SK-N-SH treated with all-trans-retinoic acid at 6 μM for 48 hours (cell line): ENCODE data around the gene KCNT2.
"Not testable (repeated sequence)": the region's sequence is repeated elsewhere in the genome, so short reads cannot be mapped to it uniquely, and the experiment has no call there.

Experiments
- ATAC-seq: fragments of 200-7000 bp; cut with Tn5 transposase; 3 replicates; pipeline ENCODE4 v1.9.1; 2020; ENCODE audit warnings: mild to moderate bottlenecking, moderate library complexity
- ARNTL ChIP-seq: fragments of 450-650 bp; formaldehyde crosslinking; IDR thresholded peaks from 2 replicates; pipeline ENCODE4 v1.5.0; 2020; ENCODE audit warnings: low read depth, mild to moderate bottlenecking, moderate library complexity, borderline replicate concordance
- BACH2 ChIP-seq: fragments of 250-450 bp; sonication (Bioruptor Pico); IDR thresholded peaks from 2 replicates; pipeline ENCODE4 v1.9.0; 2021; ENCODE audit warnings: mild to moderate bottlenecking, borderline replicate concordance
- GLIS3 ChIP-seq: fragments of 250-450 bp; sonication (Bioruptor Pico); IDR thresholded peaks from 2 replicates; pipeline ENCODE4 v1.5.0; 2020; ENCODE audit warnings: mild to moderate bottlenecking, moderate library complexity
- OSR1 ChIP-seq: fragments of 250-450 bp; sonication (Bioruptor Pico); IDR thresholded peaks from 2 replicates; pipeline ENCODE4 v1.8.0; 2022; ENCODE audit warnings: moderate library complexity, mild to moderate bottlenecking, inconsistent platforms
- PPARA ChIP-seq: fragments of 250-450 bp; sonication (Bioruptor Pico); IDR thresholded peaks from 2 replicates; pipeline ENCODE4 v1.5.0; 2020; ENCODE audit warnings: mild to moderate bottlenecking, borderline replicate concordance
- TOX ChIP-seq: fragments of 250-450 bp; sonication (Bioruptor Pico); IDR thresholded peaks from 2 replicates; pipeline ENCODE4 v1.8.0; 2021; ENCODE audit warnings: mild to moderate bottlenecking, moderate library complexity, borderline replicate concordance
- ZC3H10 ChIP-seq: fragments of 250-450 bp; sonication (Bioruptor Pico); IDR thresholded peaks from 2 replicates; pipeline ENCODE4 v1.5.1; 2021; ENCODE audit warnings: mild to moderate bottlenecking, moderate library complexity
- ZFP3 ChIP-seq: fragments of 250-450 bp; sonication (Bioruptor Pico); IDR thresholded peaks from 2 replicates; pipeline ENCODE4 v1.5.0; 2020; ENCODE audit warnings: mild to moderate bottlenecking, moderate library complexity
- ZFP30 ChIP-seq: fragments of 450-650 bp; formaldehyde crosslinking; IDR thresholded peaks from 2 replicates; pipeline ENCODE4 v1.5.0; 2022; ENCODE audit warnings: mild to moderate bottlenecking, moderate library complexity
- ZNF8 ChIP-seq: fragments of 450-650 bp; formaldehyde crosslinking; IDR thresholded peaks from 2 replicates; pipeline ENCODE4 v1.5.0; 2020; ENCODE audit warnings: mild to moderate bottlenecking, moderate library complexity
- TF ChIP-seq, protein P1 (sequence below): fragments of 250-450 bp; sonication (Bioruptor Pico); IDR thresholded peaks from 2 replicates; pipeline ENCODE4 v1.5.1; 2020; ENCODE audit warnings: low read depth, mild to moderate bottlenecking, moderate library complexity
- TF ChIP-seq, protein P2 (sequence below): fragments of 250-450 bp; sonication (Bioruptor Pico); IDR thresholded peaks from 2 replicates; pipeline ENCODE4 v1.8.0; 2020; ENCODE audit warnings: mild to moderate bottlenecking, moderate library complexity, borderline replicate concordance
- TF ChIP-seq, protein P3 (sequence below): fragments of 250-450 bp; sonication (Bioruptor Pico); IDR thresholded peaks from 2 replicates; pipeline ENCODE4 v1.5.0; 2020; ENCODE audit warnings: mild to moderate bottlenecking, moderate library complexity

The KCNT2 gene

DNA sequence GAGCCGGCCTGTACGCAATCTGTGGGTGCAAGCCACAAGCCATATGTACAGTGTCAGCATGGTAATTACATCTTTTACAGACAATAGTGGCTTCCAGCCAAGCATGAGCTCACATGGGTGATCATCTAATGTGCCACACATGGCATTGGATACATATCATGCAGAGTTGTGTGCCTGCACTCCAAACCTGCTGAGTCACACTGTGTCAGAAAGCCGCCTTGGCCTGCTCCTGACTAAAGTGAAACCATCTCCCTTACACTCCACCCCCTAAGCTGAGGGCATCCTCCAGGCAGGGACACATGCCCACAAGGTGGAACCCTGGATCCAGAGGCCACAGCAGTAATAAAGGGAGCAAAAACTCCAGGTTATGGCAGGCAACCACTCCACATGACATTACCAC, 72.5 kb downstream of the KCNT2 start (continued):
- TF ChIP-seq, protein P1, sequence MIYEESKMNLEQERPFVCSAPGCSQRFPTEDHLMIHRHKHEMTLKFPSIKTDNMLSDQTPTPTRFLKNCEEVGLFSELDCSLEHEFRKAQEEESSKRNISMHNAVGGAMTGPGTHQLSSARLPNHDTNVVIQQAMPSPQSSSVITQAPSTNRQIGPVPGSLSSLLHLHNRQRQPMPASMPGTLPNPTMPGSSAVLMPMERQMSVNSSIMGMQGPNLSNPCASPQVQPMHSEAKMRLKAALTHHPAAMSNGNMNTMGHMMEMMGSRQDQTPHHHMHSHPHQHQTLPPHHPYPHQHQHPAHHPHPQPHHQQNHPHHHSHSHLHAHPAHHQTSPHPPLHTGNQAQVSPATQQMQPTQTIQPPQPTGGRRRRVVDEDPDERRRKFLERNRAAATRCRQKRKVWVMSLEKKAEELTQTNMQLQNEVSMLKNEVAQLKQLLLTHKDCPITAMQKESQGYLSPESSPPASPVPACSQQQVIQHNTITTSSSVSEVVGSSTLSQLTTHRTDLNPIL (CRISPR knock-in tag), result no peak
- TF ChIP-seq BACH2 (CRISPR knock-in tag), result no peak

DNA sequence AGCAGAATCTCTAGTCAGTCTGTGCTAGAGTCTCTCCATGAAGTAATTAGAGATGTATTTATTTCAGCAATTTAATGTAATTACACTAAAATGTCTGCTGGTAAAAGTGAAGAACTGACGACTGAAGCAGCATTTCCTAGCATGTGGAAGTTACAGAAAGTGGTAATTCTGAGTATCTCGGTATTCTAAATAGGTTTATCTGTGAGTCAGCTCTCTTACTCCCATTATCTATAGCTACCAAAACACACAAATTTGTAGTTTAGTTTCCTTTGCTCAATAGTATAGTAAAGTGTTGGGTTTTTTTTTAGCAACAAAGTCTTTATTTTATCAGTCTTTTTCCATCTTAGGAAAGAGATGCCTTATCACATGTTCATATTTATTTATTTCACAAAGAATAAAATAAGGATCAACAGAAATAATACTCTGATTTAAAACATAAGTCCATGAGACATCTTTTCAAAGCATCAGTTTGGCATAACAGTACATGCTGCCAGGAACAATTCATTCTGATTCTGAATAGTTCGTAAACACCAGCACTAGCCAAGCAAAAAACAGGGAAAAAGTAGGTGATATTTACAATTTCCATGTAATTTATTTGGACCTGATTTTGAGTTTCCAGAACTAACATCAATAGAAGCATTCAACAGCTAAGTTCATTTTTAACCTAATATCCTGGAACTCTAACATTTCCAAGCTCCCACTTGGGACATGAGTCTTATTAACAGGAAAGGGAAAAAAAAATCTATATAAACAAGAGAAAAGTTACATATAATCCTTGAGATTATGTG, 76.3 kb downstream of the KCNT2 start:
- no peak for ATAC-seq
- no peak for TF ChIP-seq BACH2 (CRISPR knock-in tag)
- TF ChIP-seq ZFP30 (CRISPR knock-in tag), result no peak
- no peak for TF ChIP-seq TOX (CRISPR knock-in tag)
- TF ChIP-seq ZC3H10, result no peak
- no peak for TF ChIP-seq GLIS3 (CRISPR knock-in tag)
- no peak for TF ChIP-seq ZFP3
- TF ChIP-seq ARNTL, result no peak

DNA sequence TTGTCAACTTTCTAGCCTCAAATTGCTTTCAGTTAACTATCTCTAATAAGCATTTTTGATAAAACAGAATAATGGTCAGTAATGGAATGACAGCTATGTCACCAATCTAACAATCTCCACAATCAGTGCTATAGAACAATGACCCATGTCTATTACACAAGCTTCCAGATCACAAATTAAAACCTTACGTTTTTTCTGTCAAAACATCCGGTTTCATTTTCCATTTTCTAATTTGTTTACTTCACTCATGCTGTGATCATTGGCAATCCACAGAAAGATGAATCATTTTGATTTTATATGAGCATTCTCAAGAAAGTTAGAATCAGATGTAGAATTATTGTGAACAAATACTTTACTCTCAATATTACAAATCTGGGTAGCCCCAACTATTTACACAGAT, 80.3 kb downstream of the KCNT2 start:
- no peak for TF ChIP-seq GLIS3 (CRISPR knock-in tag)
- no peak for TF ChIP-seq ZC3H10
- peak; percentile 18; the same call in 1 of the 2 replicates for TF ChIP-seq TOX (CRISPR knock-in tag)
- no peak for ATAC-seq

DNA sequence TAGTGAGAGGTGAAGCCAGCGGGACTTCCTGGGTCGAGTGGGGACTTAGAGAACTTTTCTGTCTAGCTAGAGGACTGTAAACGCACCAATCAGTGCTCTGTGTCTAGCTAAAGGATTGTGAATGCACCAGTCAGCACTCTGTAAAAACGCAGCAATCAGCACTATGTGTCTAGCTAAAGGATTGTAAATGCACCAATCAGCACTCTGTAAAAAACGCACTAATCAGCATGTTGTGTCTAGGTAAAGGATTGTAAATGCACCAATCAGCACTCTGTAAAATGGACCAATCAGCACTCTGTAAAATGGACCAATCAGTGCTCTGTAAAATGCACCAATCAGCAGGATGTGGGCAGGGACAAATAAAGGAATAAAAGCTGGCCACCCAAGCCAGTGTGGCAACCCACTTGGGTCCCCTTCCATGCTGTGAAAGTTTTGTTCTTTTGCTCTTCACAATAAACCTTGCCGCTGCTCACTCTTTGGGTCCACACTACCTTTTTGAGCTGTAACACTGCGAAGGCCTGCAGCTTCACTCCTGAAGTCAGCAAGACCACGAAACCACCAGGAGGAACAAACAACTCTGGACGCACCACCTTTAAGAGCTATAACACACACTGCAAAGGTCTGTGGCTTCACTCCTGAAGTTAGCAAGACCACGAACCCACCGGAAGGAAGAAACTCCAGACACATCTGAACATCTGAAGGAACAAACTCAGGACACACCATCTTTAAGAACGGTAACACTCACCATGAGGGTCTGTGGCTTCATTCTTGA, 85.5 kb downstream of the KCNT2 start:
- ATAC-seq, result not testable (repeated sequence)

DNA sequence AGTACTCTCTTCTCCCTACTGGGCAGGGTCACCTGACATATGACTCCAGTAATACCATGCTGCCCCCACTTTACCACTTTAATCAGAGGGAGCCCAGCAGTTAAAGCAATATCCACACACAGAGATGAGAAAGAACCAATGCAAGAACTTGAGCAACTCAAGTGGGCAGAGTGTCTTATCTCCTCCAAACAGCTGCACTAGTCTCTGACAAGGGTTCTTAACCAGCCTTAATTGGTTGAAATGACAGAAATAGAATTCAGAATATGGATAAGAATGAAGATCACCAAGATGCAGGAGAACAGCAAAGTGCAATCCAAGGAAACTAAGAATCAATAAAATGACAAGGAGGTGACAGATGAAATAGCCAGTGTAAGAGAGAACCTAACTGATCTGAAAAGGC, 91.0 kb downstream of the KCNT2 start:
- no peak for ATAC-seq
- TF ChIP-seq ZNF8, result no peak
- no peak for TF ChIP-seq PPARA
- TF ChIP-seq, protein P1 (CRISPR knock-in tag), result no peak
- TF ChIP-seq, protein P2, sequence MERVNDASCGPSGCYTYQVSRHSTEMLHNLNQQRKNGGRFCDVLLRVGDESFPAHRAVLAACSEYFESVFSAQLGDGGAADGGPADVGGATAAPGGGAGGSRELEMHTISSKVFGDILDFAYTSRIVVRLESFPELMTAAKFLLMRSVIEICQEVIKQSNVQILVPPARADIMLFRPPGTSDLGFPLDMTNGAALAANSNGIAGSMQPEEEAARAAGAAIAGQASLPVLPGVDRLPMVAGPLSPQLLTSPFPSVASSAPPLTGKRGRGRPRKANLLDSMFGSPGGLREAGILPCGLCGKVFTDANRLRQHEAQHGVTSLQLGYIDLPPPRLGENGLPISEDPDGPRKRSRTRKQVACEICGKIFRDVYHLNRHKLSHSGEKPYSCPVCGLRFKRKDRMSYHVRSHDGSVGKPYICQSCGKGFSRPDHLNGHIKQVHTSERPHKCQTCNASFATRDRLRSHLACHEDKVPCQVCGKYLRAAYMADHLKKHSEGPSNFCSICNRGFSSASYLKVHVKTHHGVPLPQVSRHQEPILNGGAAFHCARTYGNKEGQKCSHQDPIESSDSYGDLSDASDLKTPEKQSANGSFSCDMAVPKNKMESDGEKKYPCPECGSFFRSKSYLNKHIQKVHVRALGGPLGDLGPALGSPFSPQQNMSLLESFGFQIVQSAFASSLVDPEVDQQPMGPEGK (CRISPR knock-in tag), result no peak
- TF ChIP-seq, protein P3, sequence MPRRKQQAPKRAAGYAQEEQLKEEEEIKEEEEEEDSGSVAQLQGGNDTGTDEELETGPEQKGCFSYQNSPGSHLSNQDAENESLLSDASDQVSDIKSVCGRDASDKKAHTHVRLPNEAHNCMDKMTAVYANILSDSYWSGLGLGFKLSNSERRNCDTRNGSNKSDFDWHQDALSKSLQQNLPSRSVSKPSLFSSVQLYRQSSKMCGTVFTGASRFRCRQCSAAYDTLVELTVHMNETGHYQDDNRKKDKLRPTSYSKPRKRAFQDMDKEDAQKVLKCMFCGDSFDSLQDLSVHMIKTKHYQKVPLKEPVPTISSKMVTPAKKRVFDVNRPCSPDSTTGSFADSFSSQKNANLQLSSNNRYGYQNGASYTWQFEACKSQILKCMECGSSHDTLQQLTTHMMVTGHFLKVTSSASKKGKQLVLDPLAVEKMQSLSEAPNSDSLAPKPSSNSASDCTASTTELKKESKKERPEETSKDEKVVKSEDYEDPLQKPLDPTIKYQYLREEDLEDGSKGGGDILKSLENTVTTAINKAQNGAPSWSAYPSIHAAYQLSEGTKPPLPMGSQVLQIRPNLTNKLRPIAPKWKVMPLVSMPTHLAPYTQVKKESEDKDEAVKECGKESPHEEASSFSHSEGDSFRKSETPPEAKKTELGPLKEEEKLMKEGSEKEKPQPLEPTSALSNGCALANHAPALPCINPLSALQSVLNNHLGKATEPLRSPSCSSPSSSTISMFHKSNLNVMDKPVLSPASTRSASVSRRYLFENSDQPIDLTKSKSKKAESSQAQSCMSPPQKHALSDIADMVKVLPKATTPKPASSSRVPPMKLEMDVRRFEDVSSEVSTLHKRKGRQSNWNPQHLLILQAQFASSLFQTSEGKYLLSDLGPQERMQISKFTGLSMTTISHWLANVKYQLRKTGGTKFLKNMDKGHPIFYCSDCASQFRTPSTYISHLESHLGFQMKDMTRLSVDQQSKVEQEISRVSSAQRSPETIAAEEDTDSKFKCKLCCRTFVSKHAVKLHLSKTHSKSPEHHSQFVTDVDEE (CRISPR knock-in tag), result no peak

DNA sequence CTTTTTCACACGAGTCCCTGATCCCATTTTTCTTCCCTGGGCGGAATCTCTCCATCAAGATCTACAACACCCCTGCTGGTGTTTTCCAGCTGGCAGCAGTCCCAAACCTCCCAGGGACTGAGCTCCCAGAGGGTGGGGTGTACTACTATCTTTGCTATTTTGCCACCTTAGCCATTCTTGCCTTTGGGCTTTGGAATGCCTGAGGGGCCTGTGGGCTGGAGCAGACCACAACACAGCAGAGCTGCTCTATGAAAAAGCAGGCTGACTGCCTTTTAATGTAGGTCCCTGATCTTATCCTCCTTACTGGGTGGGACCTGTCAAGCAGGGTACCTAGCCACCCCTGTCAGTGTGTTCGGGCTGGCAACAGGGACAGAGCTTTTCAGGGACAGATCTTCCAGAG, 91.9 kb downstream of the KCNT2 start:
- TF ChIP-seq OSR1 (CRISPR knock-in tag) (no peak), GLIS3 (CRISPR knock-in tag) (no peak)
- TF ChIP-seq, protein P1 (CRISPR knock-in tag), result no peak
- no peak for ATAC-seq
